Measurements from ENCODE around the gene MRPS15.

Gene MRPS15

DNA sequence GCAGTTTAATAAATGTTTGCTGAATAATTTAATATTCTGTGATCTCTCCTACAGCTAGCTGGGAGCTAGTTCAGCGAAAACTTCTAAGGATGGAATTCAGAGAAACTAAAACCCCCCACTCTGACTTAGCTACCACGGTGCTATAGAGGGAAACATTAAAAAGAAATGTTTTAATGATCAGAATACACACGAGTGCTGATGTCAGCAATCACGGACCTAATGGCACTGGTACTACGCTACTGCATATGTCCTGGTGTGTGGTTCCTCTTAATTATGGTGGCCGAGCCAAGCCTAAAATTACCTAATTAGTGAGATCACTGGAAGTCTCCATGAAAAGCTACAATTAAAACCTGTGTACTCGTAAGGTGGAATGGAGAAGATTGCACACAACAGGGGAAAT lies 42.5 kb downstream of the MRPS15 start:
- H3K56ac ChIP-seq (ENCODE audit: low read length), result no peak overlapping the region
- H3K36me3 ChIP-seq (ENCODE audit: control insufficient read depth, insufficient read depth, low read length), result no peaks in the 10 kb centered on the region
- no peaks in the 10 kb centered on the region for H3K79me1 ChIP-seq (ENCODE audit: low read length)
- no peak overlapping the region for H2AK5ac ChIP-seq (ENCODE audit: low read length)
- no peak overlapping the region for H2BK5ac ChIP-seq (ENCODE audit: low read length)
- H3K4me2 ChIP-seq (ENCODE audit: low read length), result no peak overlapping the region
- H2BK120ac ChIP-seq (ENCODE audit: low read depth, low read length), result no peak overlapping the region
- no peaks in the 10 kb centered on the region for H3K79me2 ChIP-seq (ENCODE audit: control insufficient read depth, insufficient read depth, low read length)
- no CpG with 5 or more reads among the region's 7 CpGs for WGBS (ENCODE audit: extremely low coverage, insufficient coverage, low lambda C conversion rate)
- H3K4ac ChIP-seq (ENCODE audit: low read depth, low read length), result no peak overlapping the region
- H4K5ac ChIP-seq (ENCODE audit: low read length), result no peak overlapping the region
- H3K23ac ChIP-seq (ENCODE audit: low read length), result no peak overlapping the region
- no peak overlapping the region for H3K4me3 ChIP-seq (ENCODE audit: low read length)
- DNase-seq, result no peak
- no peak overlapping the region for H3K27ac ChIP-seq (ENCODE audit: low read depth, low read length)
- no peaks in the 10 kb centered on the region for H3K27me3 ChIP-seq (ENCODE audit: insufficient read depth, low read length, poor library complexity)
- H3K18ac ChIP-seq (ENCODE audit: low read length), result no peak overlapping the region
- no peaks in the 10 kb centered on the region for H3K4me1 ChIP-seq (ENCODE audit: control insufficient read depth, low read depth, low read length)
- no peak overlapping the region for H2BK15ac ChIP-seq (replicated peaks; ENCODE audit: low read depth)
- H4K8ac ChIP-seq (ENCODE audit: low read depth, low read length), result no peak overlapping the region
- H3K9ac ChIP-seq (ENCODE audit: low read length), result no peak overlapping the region

DNA sequence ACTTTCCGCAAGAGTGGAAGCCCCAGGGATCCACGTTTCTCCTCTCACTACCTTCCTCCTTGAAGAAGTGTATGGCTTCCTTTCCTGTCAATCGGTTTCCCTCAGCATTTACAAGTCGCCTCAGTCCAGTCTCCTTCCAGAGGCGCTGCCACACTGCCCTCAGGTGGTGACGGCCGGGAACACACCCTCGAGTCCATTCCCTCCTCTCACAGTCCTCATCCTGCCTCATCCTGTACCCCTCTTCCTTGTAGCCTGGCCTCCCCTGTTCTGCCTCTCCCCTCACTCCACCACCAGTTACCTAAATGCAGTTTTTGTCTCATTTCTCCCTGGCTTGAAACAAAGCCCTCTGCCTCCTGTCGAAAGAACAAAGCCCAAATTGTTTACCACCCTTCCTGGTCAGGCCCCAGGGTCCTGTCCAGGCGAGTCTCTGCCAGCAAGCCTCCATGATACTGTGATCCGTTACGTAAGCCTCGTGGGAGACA lies 43.3 kb downstream of the MRPS15 start:
- no peak overlapping the region for H3K4me3 ChIP-seq (ENCODE audit: low read length)
- no peak overlapping the region for H3K4me2 ChIP-seq (ENCODE audit: low read length)
- no peak overlapping the region for H4K5ac ChIP-seq (ENCODE audit: low read length)
- no peaks in the 10 kb centered on the region for H3K27me3 ChIP-seq (ENCODE audit: insufficient read depth, low read length, poor library complexity)
- no peak overlapping the region for H2BK120ac ChIP-seq (ENCODE audit: low read depth, low read length)
- H3K79me2 ChIP-seq (ENCODE audit: control insufficient read depth, insufficient read depth, low read length), result no peaks in the 10 kb centered on the region
- no peak overlapping the region for H2BK15ac ChIP-seq (replicated peaks; ENCODE audit: low read depth)
- H2BK5ac ChIP-seq (ENCODE audit: low read length), result no peak overlapping the region
- no peak overlapping the region for H3K18ac ChIP-seq (ENCODE audit: low read length)
- no CpG with 5 or more reads among the region's 13 CpGs for WGBS (ENCODE audit: extremely low coverage, insufficient coverage, low lambda C conversion rate)
- H3K79me1 ChIP-seq (ENCODE audit: low read length), result no peaks in the 10 kb centered on the region
- no peak overlapping the region for H3K23ac ChIP-seq (ENCODE audit: low read length)
- no peak overlapping the region for H3K4ac ChIP-seq (ENCODE audit: low read depth, low read length)
- no peaks in the 10 kb centered on the region for H3K4me1 ChIP-seq (ENCODE audit: control insufficient read depth, low read depth, low read length)
- no peaks in the 10 kb centered on the region for H3K36me3 ChIP-seq (ENCODE audit: control insufficient read depth, insufficient read depth, low read length)
- DNase-seq, result peak; percentile 89
- H2AK5ac ChIP-seq (ENCODE audit: low read length), result no peak overlapping the region
- H4K8ac ChIP-seq (ENCODE audit: low read depth, low read length), result no peak overlapping the region
- H3K9ac ChIP-seq (ENCODE audit: low read length), result no peak overlapping the region
- peak overlapping the region; percentile 62 for H3K56ac ChIP-seq (ENCODE audit: low read length)
- no peak overlapping the region for H3K27ac ChIP-seq (ENCODE audit: low read depth, low read length)

DNA sequence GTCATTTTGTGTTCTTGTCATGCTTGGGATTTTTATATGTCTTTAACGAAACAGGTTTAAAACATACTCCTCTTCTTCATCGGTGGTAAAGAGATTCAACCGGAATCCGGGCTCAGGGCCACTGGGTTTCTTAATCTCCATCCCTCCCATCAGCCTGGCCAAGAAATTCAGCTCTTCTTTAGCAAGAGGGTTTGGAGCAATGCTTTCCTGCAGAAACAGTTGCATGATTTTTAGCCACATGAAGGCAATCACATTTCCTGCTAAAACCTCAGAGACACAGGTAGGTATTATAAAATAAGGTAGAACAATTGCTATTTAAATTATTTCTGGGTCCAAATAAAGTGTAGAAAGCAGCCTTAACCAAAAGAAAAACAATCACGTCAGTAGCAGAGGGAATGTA lies 43.8 kb downstream of the MRPS15 start:
- Histone ChIP-seq H3K4ac (ENCODE audit: low read depth, low read length) (no peak overlapping the region), H4K5ac (ENCODE audit: low read length) (no peak overlapping the region), H2BK15ac (replicated peaks; ENCODE audit: low read depth) (no peak overlapping the region), H3K79me2 (ENCODE audit: control insufficient read depth, insufficient read depth, low read length) (no peaks in the 10 kb centered on the region), H3K9ac (ENCODE audit: low read length) (no peak overlapping the region), H3K4me2 (ENCODE audit: low read length) (no peak overlapping the region), H3K4me1 (ENCODE audit: control insufficient read depth, low read depth, low read length) (no peaks in the 10 kb centered on the region), H2AK5ac (ENCODE audit: low read length) (no peak overlapping the region), H3K36me3 (ENCODE audit: control insufficient read depth, insufficient read depth, low read length) (no peaks in the 10 kb centered on the region), H2BK120ac (ENCODE audit: low read depth, low read length) (no peak overlapping the region), H3K79me1 (ENCODE audit: low read length) (no peaks in the 10 kb centered on the region), H2BK5ac (ENCODE audit: low read length) (no peak overlapping the region), H3K4me3 (ENCODE audit: low read length) (no peak overlapping the region), H3K56ac (ENCODE audit: low read length) (no peak overlapping the region), H3K18ac (ENCODE audit: low read length) (no peak overlapping the region), H4K8ac (ENCODE audit: low read depth, low read length) (no peak overlapping the region), H3K27me3 (ENCODE audit: insufficient read depth, low read length, poor library complexity) (no peaks in the 10 kb centered on the region), H3K27ac (ENCODE audit: low read depth, low read length) (no peak overlapping the region), H3K23ac (ENCODE audit: low read length) (no peak overlapping the region)
- no CpG with 5 or more reads among the region's 5 CpGs for WGBS (ENCODE audit: extremely low coverage, insufficient coverage, low lambda C conversion rate)
- DNase-seq, result no peak

DNA sequence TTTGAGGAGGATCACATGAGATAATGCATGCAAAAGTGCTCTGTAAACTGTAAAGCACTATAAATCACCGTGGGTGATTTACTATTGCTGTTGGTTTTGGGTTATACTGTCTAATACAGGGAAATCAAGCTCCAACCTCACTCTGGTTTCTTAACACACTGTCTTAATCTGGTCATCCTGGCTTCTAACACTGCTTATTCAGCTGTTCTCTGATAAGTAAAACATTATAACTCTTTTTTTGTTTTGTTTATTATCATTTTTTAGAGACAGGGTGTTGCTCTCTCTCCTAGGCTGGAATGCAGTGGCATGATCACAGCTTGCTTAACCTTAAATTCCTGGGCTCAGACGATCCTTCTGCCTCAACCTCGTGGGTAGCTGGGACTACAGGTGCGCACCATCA lies 44.6 kb downstream of the MRPS15 start:
- Histone ChIP-seq H2BK15ac (replicated peaks; ENCODE audit: low read depth) (no peak overlapping the region), H3K79me2 (ENCODE audit: control insufficient read depth, insufficient read depth, low read length) (no peaks in the 10 kb centered on the region), H3K18ac (ENCODE audit: low read length) (no peak overlapping the region), H3K27ac (ENCODE audit: low read depth, low read length) (no peak overlapping the region), H3K36me3 (ENCODE audit: control insufficient read depth, insufficient read depth, low read length) (no peaks in the 10 kb centered on the region), H3K4me1 (ENCODE audit: control insufficient read depth, low read depth, low read length) (no peaks in the 10 kb centered on the region), H3K4me2 (ENCODE audit: low read length) (no peak overlapping the region), H2AK5ac (ENCODE audit: low read length) (no peak overlapping the region), H3K27me3 (ENCODE audit: insufficient read depth, low read length, poor library complexity) (no peaks in the 10 kb centered on the region), H3K56ac (ENCODE audit: low read length) (no peak overlapping the region), H2BK5ac (ENCODE audit: low read length) (no peak overlapping the region), H3K23ac (ENCODE audit: low read length) (no peak overlapping the region), H3K79me1 (ENCODE audit: low read length) (no peaks in the 10 kb centered on the region), H3K4ac (ENCODE audit: low read depth, low read length) (no peak overlapping the region), H4K8ac (ENCODE audit: low read depth, low read length) (no peak overlapping the region), H3K4me3 (ENCODE audit: low read length) (no peak overlapping the region), H2BK120ac (ENCODE audit: low read depth, low read length) (no peak overlapping the region), H3K9ac (ENCODE audit: low read length) (no peak overlapping the region), H4K5ac (ENCODE audit: low read length) (no peak overlapping the region)
- DNase-seq, result no peak
- no CpG with 5 or more reads among the region's 4 CpGs for WGBS (ENCODE audit: extremely low coverage, insufficient coverage, low lambda C conversion rate)

DNA sequence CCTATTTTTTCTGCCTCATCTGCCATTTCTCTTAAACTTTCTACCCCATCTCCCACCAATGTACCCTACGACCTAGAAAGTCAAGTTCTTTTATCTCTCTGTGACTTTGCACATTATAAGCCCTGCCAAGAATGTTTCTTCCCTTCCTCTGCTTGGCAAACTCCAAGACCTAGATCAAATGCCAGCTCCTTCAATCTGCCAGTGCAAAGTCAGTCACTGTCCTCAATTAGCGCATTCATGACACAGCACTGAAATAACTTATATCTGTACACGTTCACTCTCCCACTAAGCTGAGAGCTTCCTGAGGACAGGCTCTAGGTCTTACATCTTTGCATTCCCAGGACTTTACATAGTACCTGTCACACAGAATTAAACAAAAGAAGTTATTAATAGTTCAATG lies 45.0 kb downstream of the MRPS15 start:
- no peak overlapping the region for H2BK15ac ChIP-seq (replicated peaks; ENCODE audit: low read depth)
- no peak overlapping the region for H3K4ac ChIP-seq (ENCODE audit: low read depth, low read length)
- H2BK5ac ChIP-seq (ENCODE audit: low read length), result no peak overlapping the region
- no peaks in the 10 kb centered on the region for H3K79me2 ChIP-seq (ENCODE audit: control insufficient read depth, insufficient read depth, low read length)
- no peaks in the 10 kb centered on the region for H3K27me3 ChIP-seq (ENCODE audit: insufficient read depth, low read length, poor library complexity)
- H3K23ac ChIP-seq (ENCODE audit: low read length), result no peak overlapping the region
- H3K79me1 ChIP-seq (ENCODE audit: low read length), result no peaks in the 10 kb centered on the region
- no peak overlapping the region for H3K56ac ChIP-seq (ENCODE audit: low read length)
- H3K36me3 ChIP-seq (ENCODE audit: control insufficient read depth, insufficient read depth, low read length), result no peaks in the 10 kb centered on the region
- no peak overlapping the region for H2AK5ac ChIP-seq (ENCODE audit: low read length)
- DNase-seq, result no peak
- no CpG with 5 or more reads among the region's 3 CpGs for WGBS (ENCODE audit: extremely low coverage, insufficient coverage, low lambda C conversion rate)
- no peak overlapping the region for H2BK120ac ChIP-seq (ENCODE audit: low read depth, low read length)
- no peak overlapping the region for H3K9ac ChIP-seq (ENCODE audit: low read length)
- H4K8ac ChIP-seq (ENCODE audit: low read depth, low read length), result no peak overlapping the region
- H3K4me2 ChIP-seq (ENCODE audit: low read length), result no peak overlapping the region
- no peak overlapping the region for H4K5ac ChIP-seq (ENCODE audit: low read length)
- no peak overlapping the region for H3K18ac ChIP-seq (ENCODE audit: low read length)
- H3K4me1 ChIP-seq (ENCODE audit: control insufficient read depth, low read depth, low read length), result no peaks in the 10 kb centered on the region
- H3K4me3 ChIP-seq (ENCODE audit: low read length), result no peak overlapping the region
- no peak overlapping the region for H3K27ac ChIP-seq (ENCODE audit: low read depth, low read length)

DNA sequence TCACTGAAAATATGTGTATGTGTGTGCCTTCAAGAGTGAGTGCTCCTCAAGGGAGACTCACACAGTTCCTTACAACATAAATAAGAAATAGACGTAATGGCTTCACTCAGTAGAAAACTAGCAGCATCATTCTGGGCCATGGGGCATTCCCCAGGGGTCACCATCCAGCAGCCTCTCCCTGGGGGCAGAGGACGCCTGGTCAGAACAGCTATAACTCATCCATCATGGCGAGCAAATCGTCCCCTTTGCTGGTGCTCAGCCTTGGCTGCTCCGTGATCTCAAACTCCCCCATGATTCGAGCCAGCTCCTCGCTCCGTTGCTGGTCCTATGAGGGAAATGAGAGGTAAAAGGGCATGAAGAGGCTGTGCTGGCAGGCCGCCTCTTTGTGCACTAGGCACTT lies 46.3 kb downstream of the MRPS15 start:
- no CpG with 5 or more reads among the region's 9 CpGs for WGBS (ENCODE audit: extremely low coverage, insufficient coverage, low lambda C conversion rate)
- DNase-seq, result no peak
- Histone ChIP-seq H3K9ac (ENCODE audit: low read length) (no peak overlapping the region), H3K4me1 (ENCODE audit: control insufficient read depth, low read depth, low read length) (no peaks in the 10 kb centered on the region), H3K56ac (ENCODE audit: low read length) (no peak overlapping the region), H3K18ac (ENCODE audit: low read length) (no peak overlapping the region), H2BK15ac (replicated peaks; ENCODE audit: low read depth) (no peak overlapping the region), H2AK5ac (ENCODE audit: low read length) (no peak overlapping the region), H3K79me2 (ENCODE audit: control insufficient read depth, insufficient read depth, low read length) (no peaks in the 10 kb centered on the region), H4K5ac (ENCODE audit: low read length) (no peak overlapping the region), H3K79me1 (ENCODE audit: low read length) (no peaks in the 10 kb centered on the region), H3K27me3 (ENCODE audit: insufficient read depth, low read length, poor library complexity) (no peaks in the 10 kb centered on the region), H4K8ac (ENCODE audit: low read depth, low read length) (no peak overlapping the region), H3K36me3 (ENCODE audit: control insufficient read depth, insufficient read depth, low read length) (no peaks in the 10 kb centered on the region), H2BK120ac (ENCODE audit: low read depth, low read length) (no peak overlapping the region), H2BK5ac (ENCODE audit: low read length) (no peak overlapping the region), H3K4me2 (ENCODE audit: low read length) (no peak overlapping the region), H3K4me3 (ENCODE audit: low read length) (no peak overlapping the region), H3K23ac (ENCODE audit: low read length) (no peak overlapping the region), H3K4ac (ENCODE audit: low read depth, low read length) (no peak overlapping the region), H3K27ac (ENCODE audit: low read depth, low read length) (no peak overlapping the region)

All from mesendoderm (in vitro differentiated cells).